SK-N-SH (cell line): ENCODE measurements around the gene STXBP6. TPM values are rescaled to one million over a fixed set of nuclear protein-coding genes. Genes with fewer than 3 reads are reported as not detected.

Experiments
- CTCF ChIA-PET: fragments of 300-600, 350-600 bp; formaldehyde crosslinking; extraction: SDS; loops from one replicate; lab custom pipeline; 2021; lab: Yijun Ruan, JAX
- POLR2A ChIA-PET: fragments of 350-600 bp; sonication (Branson Sonifier 250); formaldehyde crosslinking; extraction: SDS; loops from one replicate; lab custom pipeline; 2020; ENCODE audit warnings: antibody characterized with exemption, inconsistent platforms; lab: Yijun Ruan, JAX
- DNase-seq: peaks from one replicate; pipeline ENCODE4 v3.0.0; 2012
- H2AFZ ChIP-seq: fragments of 200-600 bp; sonication (generic); 2 replicates; pipeline ENCODE4 v1.8.1; 2016; ENCODE audit warnings: antibody characterized with exemption, mild to moderate bottlenecking, low read depth
- H3F3A ChIP-seq: fragments of 200-600 bp; sonication (generic); replicated peaks from 2 replicates; pipeline ENCODE3; 2016; ENCODE audit warnings: antibody characterized with exemption, mild to moderate bottlenecking; ENCODE audit not compliant: insufficient read depth
- H3K27ac ChIP-seq, 2 experiments: fragments of 200-500 bp in 1 of 2; fragments of 200-600 bp in 1 of 2; sonication (Bioruptor generic) in 1 of 2; sonication (generic), shearing (Covaris generic) in 1 of 2; 2 replicates each; pipeline versions ENCODE4 v1.5.1 to v1.6.1; 2014 to 2016; ENCODE audit warnings: low read depth in 2 of 2, inconsistent platforms in 1 of 2, low read length in 1 of 2, mild to moderate bottlenecking in 1 of 2, mixed read lengths in 1 of 2
- H3K27me3 ChIP-seq: fragments of 200-600 bp; sonication (generic), shearing (Covaris generic); 2 replicates; pipeline ENCODE4 v1.6.1; 2016; ENCODE audit warnings: mixed run types; ENCODE audit not compliant: insufficient read depth
- H3K36me3 ChIP-seq, 2 experiments: fragments of 200-500 bp in 1 of 2; fragments of 200-600 bp in 1 of 2; sonication (Bioruptor generic) in 1 of 2; sonication (generic) in 1 of 2; replicated peaks in 1 of 2; 2 replicates each; pipeline versions ENCODE3 to v1.5.1; 2014 to 2016; ENCODE audit warnings: low read length in 1 of 2, mild to moderate bottlenecking in 1 of 2; ENCODE audit not compliant: insufficient read depth in 2 of 2, control insufficient read depth in 1 of 2
- H3K4me1 ChIP-seq, 2 experiments: fragments of 200-500 bp in 1 of 2; fragments of 200-600 bp in 1 of 2; sonication (Bioruptor generic) in 1 of 2; sonication (generic), shearing (Covaris generic) in 1 of 2; 2 replicates each; pipeline versions ENCODE4 v1.5.1 to v1.6.1; 2014 to 2016; ENCODE audit warnings: low read depth in 1 of 2, low read length in 1 of 2, mixed run types in 1 of 2; ENCODE audit not compliant: insufficient read depth in 2 of 2, control insufficient read depth in 1 of 2
- H3K4me2 ChIP-seq: fragments of 200-600 bp; sonication (generic), shearing (Covaris generic); 2 replicates; pipeline ENCODE4 v1.6.1; 2017; ENCODE audit warnings: mixed run types
- H3K4me3 ChIP-seq, 2 experiments: fragments of 200-500 bp in 1 of 2; fragments of 200-600 bp in 1 of 2; sonication (Bioruptor generic) in 1 of 2; sonication (generic), shearing (Covaris generic) in 1 of 2; 2 replicates each; pipeline versions ENCODE4 v1.5.1 to v1.8.1; 2014 to 2016; ENCODE audit warnings: low read depth in 2 of 2, inconsistent platforms in 1 of 2, low read length in 1 of 2, mild to moderate bottlenecking in 1 of 2, mixed read lengths in 1 of 2, moderate library complexity in 1 of 2
- H3K79me2 ChIP-seq: fragments of 200-600 bp; sonication (generic); 2 replicates; pipeline ENCODE4 v1.8.1; 2017; ENCODE audit warnings: mild to moderate bottlenecking; ENCODE audit not compliant: insufficient read depth
- H3K9ac ChIP-seq: fragments of 200-600 bp; sonication (generic); 2 replicates; pipeline ENCODE4 v1.6.1; 2017; ENCODE audit warnings: mixed run types
- H3K9me2 ChIP-seq: fragments of 200-600 bp; sonication (generic); 2 replicates; pipeline ENCODE4 v1.6.1; 2017; ENCODE audit warnings: mixed run types
- H3K9me3 ChIP-seq: fragments of 200-600 bp; sonication (generic); 2 replicates; pipeline ENCODE4 v1.6.1; 2017; ENCODE audit warnings: mixed run types, mild to moderate bottlenecking, moderate library complexity
- H4K20me1 ChIP-seq: fragments of 200-600 bp; sonication (generic); 2 replicates; pipeline ENCODE4 v1.6.1; 2017; ENCODE audit warnings: mild to moderate bottlenecking, mixed run types; ENCODE audit not compliant: insufficient read depth
- EP300 ChIP-seq, 2 experiments: IDR thresholded peaks; 2 replicates each; pipeline versions ENCODE4 v1.4.0 to v1.6.1; 2012; ENCODE audit warnings: borderline replicate concordance in 1 of 2, low read depth in 1 of 2, low read length in 1 of 2
- EZH2phosphoT487 ChIP-seq: fragments of 200-600 bp; sonication (generic); IDR thresholded peaks from 2 replicates; pipeline ENCODE4 v1.6.1; 2017; ENCODE audit warnings: low read depth, mixed run types, mild to moderate bottlenecking, antibody characterized with exemption, moderate library complexity, borderline replicate concordance
- FOSL2 ChIP-seq: IDR thresholded peaks from 2 replicates; pipeline ENCODE4 v1.4.0; 2012; ENCODE audit warnings: low read depth, mild to moderate bottlenecking, moderate library complexity, borderline replicate concordance
- GABPA ChIP-seq: IDR thresholded peaks from 2 replicates; pipeline ENCODE4 v1.4.0; 2012; ENCODE audit warnings: low read depth, mild to moderate bottlenecking
- GATA2 ChIP-seq: sonication (generic); formaldehyde crosslinking; IDR thresholded peaks from 2 replicates; pipeline ENCODE4 v1.5.0; 2020; ENCODE audit warnings: mild to moderate bottlenecking, missing genetic modification reagents
- MAX ChIP-seq: IDR thresholded peaks from 2 replicates; pipeline ENCODE4 v1.4.0; 2012; ENCODE audit warnings: low read depth
- MXI1 ChIP-seq: IDR thresholded peaks from 2 replicates; pipeline ENCODE4 v1.6.1; 2012; ENCODE audit warnings: mild to moderate bottlenecking, low read depth, low read length, improper control_type of control experiment
- NFIC ChIP-seq: IDR thresholded peaks from 2 replicates; pipeline ENCODE4 v1.4.0; 2012; ENCODE audit warnings: borderline replicate concordance
- NRF1 ChIP-seq: IDR thresholded peaks from 2 replicates; pipeline ENCODE4 v1.6.1; 2012; ENCODE audit warnings: low read depth, mild to moderate bottlenecking, low read length
- PBX3 ChIP-seq: IDR thresholded peaks from 2 replicates; pipeline ENCODE4; 2012
- POLR2AphosphoS5 ChIP-seq: IDR thresholded peaks from 2 replicates; pipeline ENCODE4 v1.6.1; 2012; ENCODE audit warnings: low read depth, low read length
- RCOR1 ChIP-seq: fragments of 150-350 bp; IDR thresholded peaks from 2 replicates; pipeline ENCODE4 v1.6.1; 2017; ENCODE audit warnings: antibody characterized with exemption, low read length
- REST ChIP-seq: IDR thresholded peaks from 2 replicates; pipeline ENCODE4 v1.6.1; 2012; ENCODE audit warnings: mild to moderate bottlenecking, low read depth, low read length, moderate library complexity
- SMC3 ChIP-seq: IDR thresholded peaks from 2 replicates; pipeline ENCODE4 v1.6.1; 2012; ENCODE audit warnings: low read depth, low read length, improper control_type of control experiment
- TAF1 ChIP-seq: IDR thresholded peaks from 2 replicates; pipeline ENCODE4 v1.6.1; 2012; ENCODE audit warnings: low read depth, mild to moderate bottlenecking, low read length, moderate library complexity, borderline replicate concordance
- WGBS: methylation state at CpG from one replicate; pipeline ENCODE4 v1.1.6; 2017; ENCODE audit warnings: low lambda C conversion rate; 5-methylcytosine and 5-hydroxymethylcytosine counted together
- polyA plus RNA-seq, 3 experiments: library from polyadenylated mRNA; depleted of rRNA; stranded (reverse); fragments of >200 nt; gene quantifications; 2 replicates each; pipeline ENCODE4 v1.2.3, GENCODE V29; 2012
- TF ChIP-seq, protein P1 (sequence below): IDR thresholded peaks from 2 replicates; pipeline ENCODE4 v1.4.0; 2012; ENCODE audit warnings: low read depth, borderline replicate concordance
- TF ChIP-seq, protein P2 (sequence below): fragments of 150-350 bp; IDR thresholded peaks from 2 replicates; pipeline ENCODE4 v1.6.1; 2017; ENCODE audit warnings: antibody characterized with exemption, low read length, low read depth, borderline replicate concordance

Gene STXBP6
- polyA plus RNA-seq, 1 of the 3 experiments (the other 2 are of a cell fraction) = 0.16 TPM

GRCh38 chr14:25017562-25017961, 32.4 kb downstream of the STXBP6 start:
- no peak overlapping the region for H2AFZ ChIP-seq
- no peaks in the 10 kb centered on the region for H4K20me1 ChIP-seq
- TF ChIP-seq POLR2AphosphoS5 (no peak), EP300 (IDR thresholded peaks at IDR 0.05; ENCODE audit: borderline replicate concordance in 1 of 2, low read depth in 1 of 2, low read length in 1 of 2) (no peak), PBX3 (no peak), TAF1 (no peak), REST (no peak), FOSL2 (no peak), MAX (no peak), GATA2 (CRISPR knock-in tag) (no peak), NRF1 (no peak), EZH2phosphoT487 (no peak), SMC3 (no peak), GABPA (no peak), RCOR1 (no peak), MXI1 (no peak), NFIC (no peak)
- TF ChIP-seq, protein P1, sequence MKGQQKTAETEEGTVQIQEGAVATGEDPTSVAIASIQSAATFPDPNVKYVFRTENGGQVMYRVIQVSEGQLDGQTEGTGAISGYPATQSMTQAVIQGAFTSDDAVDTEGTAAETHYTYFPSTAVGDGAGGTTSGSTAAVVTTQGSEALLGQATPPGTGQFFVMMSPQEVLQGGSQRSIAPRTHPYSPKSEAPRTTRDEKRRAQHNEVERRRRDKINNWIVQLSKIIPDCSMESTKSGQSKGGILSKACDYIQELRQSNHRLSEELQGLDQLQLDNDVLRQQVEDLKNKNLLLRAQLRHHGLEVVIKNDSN = no peak
- TF ChIP-seq, protein P2, sequence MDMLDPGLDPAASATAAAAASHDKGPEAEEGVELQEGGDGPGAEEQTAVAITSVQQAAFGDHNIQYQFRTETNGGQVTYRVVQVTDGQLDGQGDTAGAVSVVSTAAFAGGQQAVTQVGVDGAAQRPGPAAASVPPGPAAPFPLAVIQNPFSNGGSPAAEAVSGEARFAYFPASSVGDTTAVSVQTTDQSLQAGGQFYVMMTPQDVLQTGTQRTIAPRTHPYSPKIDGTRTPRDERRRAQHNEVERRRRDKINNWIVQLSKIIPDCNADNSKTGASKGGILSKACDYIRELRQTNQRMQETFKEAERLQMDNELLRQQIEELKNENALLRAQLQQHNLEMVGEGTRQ = no peak
- TF ChIP-seq, all 33 proteins: peak for 0
- Histone ChIP-seq H3K4me1 (no peaks in the 10 kb centered on the region), H3F3A (no peaks in the 10 kb centered on the region), H3K79me2 (no peaks in the 10 kb centered on the region), H3K9me3 (no peaks in the 10 kb centered on the region), H3K36me3 (no peaks in the 10 kb centered on the region), H3K27ac (no peak overlapping the region), H3K9ac (no peak overlapping the region), H3K4me3 (no peak overlapping the region), H3K27me3 (no peaks in the 10 kb centered on the region), H3K4me2 (no peak overlapping the region), H3K9me2 (no peaks in the 10 kb centered on the region)
- WGBS = 13% methylated on average over 2 of the region's 2 CpGs
- CTCF ChIA-PET = interaction anchor here (0.9 kb wide), 1 partner anchor 23 kb away, joined by 3 read pairs; no protein-coding TSS in a partner anchor
- no peak for DNase-seq
- POLR2A ChIA-PET = no interaction called here
